Measurements from ENCODE around the gene IER5L. TPM values are rescaled to one million over a fixed set of nuclear protein-coding genes. Genes with fewer than 3 reads are reported as not detected.

IER5L gene
- total and polyA plus RNA-seq, 2 of the 8 experiments (the other 6 are each of a cell fraction or from before 2014, with no cell fraction given) = 0.65 to 1.0 TPM

- no peak for TF ChIP-seq FOSL1 (IDR thresholded peaks at IDR 0.05; ENCODE audit: insufficient read depth, low read depth, low read length)
These were observed at the start of gene IER5L (continued) for GRCh38 chr9:129177791-129178567.
